Progenitor cell of endocrine pancreas (in vitro differentiated cells): Measurements from ENCODE around the gene PTH1R. TPM values are rescaled to one million over a fixed set of nuclear protein-coding genes. Genes with fewer than 3 reads are reported as not detected.

Experiments used
- DNase-seq: peaks from one replicate; pipeline ENCODE4 v3.0.0; 2021; ENCODE audit warnings: low spot score; ENCODE audit not compliant: unreplicated experiment
- H3K27ac Mint-ChIP-seq: 2 replicates; pipeline ENCODE4 v1.8.0; 2021; ENCODE audit warnings: mild to moderate bottlenecking, moderate library complexity, mixed read lengths
- H3K27me3 Mint-ChIP-seq: 2 replicates; pipeline ENCODE4 v1.8.0; 2021; ENCODE audit warnings: mixed read lengths
- H3K36me3 Mint-ChIP-seq: 2 replicates; pipeline ENCODE4 v1.8.0; 2022; ENCODE audit warnings: mixed read lengths; ENCODE audit not compliant: insufficient read depth
- H3K4me1 Mint-ChIP-seq: 2 replicates; pipeline ENCODE4 v1.8.0; 2021; ENCODE audit warnings: low read depth, mixed read lengths
- H3K4me3 Mint-ChIP-seq: 2 replicates; pipeline ENCODE4 v1.8.0; 2021; ENCODE audit warnings: low read depth, mild to moderate bottlenecking, moderate library complexity, mixed read lengths
- H3K9me3 Mint-ChIP-seq: 2 replicates; pipeline ENCODE4 v1.8.0; 2021; ENCODE audit warnings: low read depth, mixed read lengths
- total RNA-seq: library from RNA; stranded (reverse); gene quantifications from 2 replicates; pipeline ENCODE4 v1.2.1, GENCODE V29; 2021
- TF ChIP-seq, protein P1 (sequence below): fragments of 200-600 bp; sonication (generic); IDR thresholded peaks from one replicate; pipeline ENCODE4 v1.5.0; 2021; ENCODE audit warnings: antibody characterized with exemption, mild to moderate bottlenecking; ENCODE audit not compliant: unreplicated experiment

The PTH1R gene
- total RNA-seq, 1 donor from 2014 or later: 0.26 TPM

DNA sequence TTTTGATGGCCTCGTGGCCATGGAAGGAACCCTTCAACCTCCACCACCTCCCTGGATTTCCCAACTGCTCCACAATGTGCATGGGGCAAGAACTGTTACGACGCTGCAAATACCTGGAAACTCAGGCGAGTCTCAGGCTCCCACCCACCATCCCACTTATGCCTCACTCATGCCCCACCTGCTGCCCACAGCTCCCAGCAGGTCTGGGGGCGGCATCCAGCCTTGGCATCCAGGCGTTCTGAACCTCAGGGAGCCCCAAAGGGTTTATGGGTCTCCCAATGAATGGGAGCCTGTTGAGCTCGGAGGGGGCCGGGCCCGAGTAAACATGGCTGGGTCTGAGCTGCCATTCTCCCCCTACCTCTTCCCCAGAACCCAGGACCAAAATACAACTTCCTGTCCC lies 2.0 kb upstream of the PTH1R start:
- Mint-ChIP-seq H3K27ac (no peak overlapping the region), H3K4me1 (no peaks in the 10 kb centered on the region), H3K27me3 (peaks cover 53% of the 10 kb centered on the region), H3K36me3 (no peaks in the 10 kb centered on the region), H3K4me3 (no peak overlapping the region), H3K9me3 (no peaks in the 10 kb centered on the region)
- TF ChIP-seq, protein P1, sequence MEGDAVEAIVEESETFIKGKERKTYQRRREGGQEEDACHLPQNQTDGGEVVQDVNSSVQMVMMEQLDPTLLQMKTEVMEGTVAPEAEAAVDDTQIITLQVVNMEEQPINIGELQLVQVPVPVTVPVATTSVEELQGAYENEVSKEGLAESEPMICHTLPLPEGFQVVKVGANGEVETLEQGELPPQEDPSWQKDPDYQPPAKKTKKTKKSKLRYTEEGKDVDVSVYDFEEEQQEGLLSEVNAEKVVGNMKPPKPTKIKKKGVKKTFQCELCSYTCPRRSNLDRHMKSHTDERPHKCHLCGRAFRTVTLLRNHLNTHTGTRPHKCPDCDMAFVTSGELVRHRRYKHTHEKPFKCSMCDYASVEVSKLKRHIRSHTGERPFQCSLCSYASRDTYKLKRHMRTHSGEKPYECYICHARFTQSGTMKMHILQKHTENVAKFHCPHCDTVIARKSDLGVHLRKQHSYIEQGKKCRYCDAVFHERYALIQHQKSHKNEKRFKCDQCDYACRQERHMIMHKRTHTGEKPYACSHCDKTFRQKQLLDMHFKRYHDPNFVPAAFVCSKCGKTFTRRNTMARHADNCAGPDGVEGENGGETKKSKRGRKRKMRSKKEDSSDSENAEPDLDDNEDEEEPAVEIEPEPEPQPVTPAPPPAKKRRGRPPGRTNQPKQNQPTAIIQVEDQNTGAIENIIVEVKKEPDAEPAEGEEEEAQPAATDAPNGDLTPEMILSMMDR: no peak
- DNase-seq: no peak

DNA sequence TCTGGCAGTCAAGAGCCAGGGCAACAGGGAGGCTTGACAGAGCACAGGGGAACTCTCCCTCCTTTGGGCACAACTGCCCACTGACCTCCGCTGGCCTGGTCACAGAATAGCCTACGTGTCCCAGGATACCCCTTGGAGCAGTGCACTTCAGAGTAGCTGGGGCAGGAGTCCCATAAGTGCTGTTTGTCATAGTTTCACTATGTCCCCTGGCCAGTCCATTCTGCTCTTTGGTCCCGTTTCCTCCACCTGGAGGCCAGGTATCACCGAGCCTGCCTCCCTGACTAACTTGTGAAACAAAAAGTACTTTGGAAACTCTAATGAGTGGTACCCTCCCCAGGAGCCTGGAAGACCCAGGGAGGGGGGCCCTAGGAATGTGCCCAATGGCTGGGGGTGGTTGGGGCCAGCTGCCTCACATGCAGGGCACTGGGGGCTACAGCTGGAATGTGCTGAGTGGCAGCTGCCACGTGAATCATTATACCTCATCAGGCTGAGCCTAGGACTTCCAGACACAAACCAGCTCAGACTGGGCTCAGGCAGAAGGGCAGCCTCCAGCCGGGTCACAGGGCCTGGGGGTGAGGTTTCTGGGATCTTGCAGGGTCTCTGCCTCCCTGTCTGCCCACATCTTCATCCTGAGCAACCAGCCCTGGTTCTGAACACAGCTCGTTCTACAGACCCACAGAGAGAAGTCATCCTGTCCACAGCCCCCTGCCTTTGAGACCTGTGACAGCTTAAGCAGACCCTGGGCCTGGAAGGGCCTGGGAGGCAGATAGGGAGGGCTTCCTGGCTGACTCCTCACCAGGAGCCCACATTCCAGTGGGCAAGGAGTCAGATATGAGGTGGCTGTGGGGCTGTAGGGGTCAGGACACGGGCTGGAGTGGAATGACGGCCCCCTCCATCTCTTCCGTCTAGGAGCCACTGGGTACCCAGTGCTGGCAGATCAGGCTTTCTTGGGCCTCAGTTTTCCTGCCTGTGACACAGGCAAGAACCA lies 914 bp upstream of the PTH1R start:
- Mint-ChIP-seq H3K27me3 (peaks cover 52% of the 10 kb centered on the region), H3K27ac (no peak overlapping the region), H3K9me3 (no peaks in the 10 kb centered on the region), H3K4me1 (no peaks in the 10 kb centered on the region), H3K36me3 (no peaks in the 10 kb centered on the region), H3K4me3 (no peak overlapping the region)
- TF ChIP-seq, protein P1: no peak
- no peak for DNase-seq

DNA sequence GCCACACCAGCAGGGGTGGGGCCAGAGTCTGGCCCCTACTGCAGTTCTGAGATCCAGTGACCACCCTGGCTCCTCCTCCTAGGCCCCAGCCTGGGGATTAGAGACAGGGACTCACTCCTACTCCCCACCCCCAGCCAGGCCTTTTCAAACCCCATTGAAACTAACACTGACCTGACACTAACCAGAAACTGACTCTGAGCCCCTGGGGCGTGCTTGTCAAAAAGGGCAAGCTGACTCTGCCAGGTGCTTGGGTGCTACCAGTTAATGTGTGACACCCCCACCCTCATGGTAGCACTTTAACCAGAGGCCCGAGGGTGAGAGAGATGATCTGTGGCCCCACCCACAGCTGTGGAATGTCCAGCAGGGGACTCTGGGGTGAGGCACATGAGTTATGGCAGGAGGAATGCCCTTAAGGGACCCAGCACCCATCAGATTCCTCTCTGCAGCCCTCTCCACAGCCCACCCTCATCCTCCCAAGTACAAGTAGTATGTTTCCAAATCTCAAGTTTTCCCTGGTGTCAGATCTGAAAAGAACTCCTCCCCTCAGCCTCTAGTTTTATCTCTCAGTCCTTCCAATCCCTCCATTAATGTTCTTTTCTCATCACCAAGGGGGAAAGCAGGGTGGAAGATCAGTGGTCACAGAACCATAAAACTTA lies 1.4 kb downstream of the PTH1R start:
- H3K4me3 Mint-ChIP-seq: no peak overlapping the region
- peaks cover 55% of the 10 kb centered on the region for H3K27me3 Mint-ChIP-seq
- no peaks in the 10 kb centered on the region for H3K4me1 Mint-ChIP-seq
- no peak overlapping the region for H3K27ac Mint-ChIP-seq
- TF ChIP-seq, protein P1: no peak
- no peaks in the 10 kb centered on the region for H3K36me3 Mint-ChIP-seq
- no peaks in the 10 kb centered on the region for H3K9me3 Mint-ChIP-seq
- no peak for DNase-seq

- Mint-ChIP-seq H3K27ac (no peak overlapping the region), H3K9me3 (no peaks in the 10 kb centered on the region), H3K4me1 (no peaks in the 10 kb centered on the region)
These were observed 3.5 kb downstream of the PTH1R start for GRCh38 chr3:46880884-46881595.

More at GRCh38 chr3:46880884-46881595, 3.5 kb downstream of the PTH1R start:
- Mint-ChIP-seq H3K27me3 (peaks cover 63% of the 10 kb centered on the region), H3K36me3 (no peaks in the 10 kb centered on the region), H3K4me3 (peak overlapping the region; percentile 0)
- DNase-seq: no peak
- TF ChIP-seq, protein P1: no peak
